HepG2 (cell line): ENCODE results near the gene CDKN1C. TPM values are rescaled to one million over a fixed set of nuclear protein-coding genes. Genes with fewer than 3 reads are reported as not detected.

Experiments used
- CEBPB ChIP-seq: IDR thresholded peaks from 2 replicates; pipeline ENCODE4 v1.6.1; 2011; ENCODE audit warnings: low read depth, low read length, improper control_type of control experiment, borderline replicate concordance
- CEBPG ChIP-seq: IDR thresholded peaks from 2 replicates; pipeline ENCODE4 v1.6.1; 2016
- CENPX ChIP-seq: sonication (generic); formaldehyde crosslinking; IDR thresholded peaks from 2 replicates; pipeline ENCODE4 v1.9.0; 2021; ENCODE audit warnings: mild to moderate bottlenecking, missing genetic modification reagents, moderate library complexity
- JARID2 ChIP-seq: sonication (generic); formaldehyde crosslinking; IDR thresholded peaks from 2 replicates; pipeline ENCODE4 v1.8.1; 2023; ENCODE audit warnings: missing genetic modification reagents, inconsistent platforms; ENCODE audit not compliant: insufficient replicate concordance
- KIAA2018 ChIP-seq: sonication (generic); formaldehyde crosslinking; IDR thresholded peaks from 2 replicates; pipeline ENCODE4 v1.5.0; 2020; ENCODE audit warnings: mild to moderate bottlenecking, missing genetic modification reagents, borderline replicate concordance
- MEF2D ChIP-seq: sonication (generic); formaldehyde crosslinking; IDR thresholded peaks from 2 replicates; pipeline ENCODE4 v1.5.1; 2020; ENCODE audit warnings: mild to moderate bottlenecking, missing genetic modification reagents
- NFYC ChIP-seq: IDR thresholded peaks from 2 replicates; pipeline ENCODE4 v1.6.1; 2016; ENCODE audit warnings: missing genetic modification reagents, missing compliant biosample characterization
- NONO ChIP-seq, 2 experiments: fragments of 450-650 bp in 1 of 2; sonication (generic) in 1 of 2; formaldehyde crosslinking in 1 of 2; IDR thresholded peaks in 1 of 2; conservative IDR thresholded peaks in 1 of 2; 2 replicates each; pipeline versions ENCODE4 v1.6.1 to v1.8.0; 2017 to 2022; ENCODE audit warnings: mild to moderate bottlenecking in 1 of 2, missing genetic modification reagents in 1 of 2, moderate library complexity in 1 of 2
- SOX6 ChIP-seq, 2 experiments: fragments of 450-650 bp in 1 of 2; sonication (generic) in 1 of 2; formaldehyde crosslinking in 1 of 2; IDR thresholded peaks; 2 replicates each; pipeline versions ENCODE4 v1.4.0 to v1.6.1; 2017 to 2020; ENCODE audit warnings: antibody characterized with exemption in 1 of 2, mild to moderate bottlenecking in 1 of 2, missing genetic modification reagents in 1 of 2
- THAP7 ChIP-seq: sonication (generic); formaldehyde crosslinking; IDR thresholded peaks from 2 replicates; pipeline ENCODE4 v1.8.1; 2023; ENCODE audit warnings: mild to moderate bottlenecking, missing genetic modification reagents
- ZBTB33 ChIP-seq: sonication (generic); formaldehyde crosslinking; IDR thresholded peaks from 2 replicates; pipeline ENCODE4 v1.4.0; 2020; ENCODE audit warnings: missing genetic modification reagents
- ZGPAT ChIP-seq: IDR thresholded peaks from 2 replicates; pipeline ENCODE4 v1.6.1; 2016; ENCODE audit warnings: mild to moderate bottlenecking
- ZNF501 ChIP-seq: sonication (generic); formaldehyde crosslinking; IDR thresholded peaks from 2 replicates; pipeline ENCODE4 v1.5.1; 2020; ENCODE audit warnings: mild to moderate bottlenecking, moderate library complexity, missing genetic modification reagents
- ZNF598 ChIP-seq: sonication (generic); formaldehyde crosslinking; IDR thresholded peaks from 2 replicates; pipeline ENCODE4 v1.5.1; 2020; ENCODE audit warnings: mild to moderate bottlenecking, missing genetic modification reagents, borderline replicate concordance
- ZNF605 ChIP-seq: sonication (generic); formaldehyde crosslinking; IDR thresholded peaks from 2 replicates; pipeline ENCODE4 v1.8.0; 2022; ENCODE audit warnings: mild to moderate bottlenecking, missing genetic modification reagents
- polyA plus RNA-seq, 8 experiments: library from polyadenylated mRNA; depleted of rRNA in 3 of 8; stranded (reverse) in 7 of 8; unstranded in 1 of 8; fragments of >200 nt; fragmentation: Illumina TruSeq in 4 of 8; extraction: Trizol in 4 of 8; gene quantifications; 2 replicates each; pipeline versions ENCODE4 v1.2.1 to v1.2.3, GENCODE V29; 2011 to 2016; ENCODE audit warnings: low read depth in 4 of 8, missing spikeins in 1 of 8, mixed read lengths in 1 of 8; ENCODE audit not compliant: insufficient read depth in 1 of 8
- total RNA-seq, 5 experiments: library from RNA; depleted of rRNA; stranded (reverse); fragments of >200 nt; fragmentation: Illumina TruSeq; extraction: Trizol; gene quantifications; 2 replicates each; pipeline ENCODE4 v1.2.3, GENCODE V29; 2016; ENCODE audit warnings: low read depth in 1 of 5

CDKN1C gene
- total and polyA plus RNA-seq, 2 of the 13 experiments (the other 11 are each of a cell fraction or from before 2014, with no cell fraction given): not detected

- peak; percentile 45; the same call in 1 of the 2 replicates for TF ChIP-seq ZGPAT (CRISPR knock-in tag)
- TF ChIP-seq CENPX: no peak
- no peak for TF ChIP-seq THAP7 (CRISPR knock-in tag)
- 0 out of 2 replicates have a peak, but pooled peaks have one; percentile 12 for TF ChIP-seq ZBTB33 (CRISPR knock-in tag)
- TF ChIP-seq SOX6 (IDR thresholded peaks at IDR 0.05): no peak
- no peak for TF ChIP-seq SOX6 (CRISPR knock-in tag; IDR thresholded peaks at IDR 0.05)
- TF ChIP-seq KIAA2018 (CRISPR knock-in tag): no peak
- peak; percentile 48; the same call in 1 of the 2 replicates for TF ChIP-seq ZNF605
- peak; percentile 65; the same call in 1 of the 2 replicates for TF ChIP-seq ZNF501 (CRISPR knock-in tag)
- TF ChIP-seq NONO (IDR thresholded peaks at IDR 0.05): no peak
- TF ChIP-seq NONO (CRISPR knock-in tag; conservative IDR thresholded peaks at IDR 0.05): no peak
- no peak for TF ChIP-seq CEBPG (CRISPR knock-in tag)
- no peak for TF ChIP-seq ZNF598
- TF ChIP-seq NFYC (CRISPR knock-in tag): no peak
- TF ChIP-seq CEBPB: no peak
- TF ChIP-seq JARID2 (CRISPR knock-in tag): no peak
- TF ChIP-seq MEF2D (CRISPR knock-in tag): peak; percentile 5; the same call in 1 of the 2 replicates
Measured at GRCh38 chr11:2929950-2930703, 44.6 kb upstream of the CDKN1C start (continued).
